HEK293 (cell line): Measurements from ENCODE around the gene CLRN1.

Experiments
- CTCF ChIP-seq: fragments of 450-650 bp; formaldehyde crosslinking; IDR thresholded peaks from 2 replicates; pipeline ENCODE4 v1.5.1; 2016; ENCODE audit warnings: missing biosample characterization, missing genetic modification characterization
- PATZ1 ChIP-seq: fragments of 450-650 bp; formaldehyde crosslinking; IDR thresholded peaks from 2 replicates; pipeline ENCODE4 v1.5.1; 2016; ENCODE audit warnings: missing biosample characterization, missing genetic modification characterization
- ZBTB48 ChIP-seq: fragments of 450-650 bp; formaldehyde crosslinking; IDR thresholded peaks from 2 replicates; pipeline ENCODE4 v1.5.1; 2016; ENCODE audit warnings: missing biosample characterization, missing genetic modification characterization
- ZNF157 ChIP-seq: fragments of 450-650 bp; formaldehyde crosslinking; IDR thresholded peaks from 2 replicates; pipeline ENCODE4 v1.5.1; 2016; ENCODE audit warnings: missing biosample characterization, missing genetic modification characterization

GRCh38 chr3:150961949-150962348 is 10.6 kb downstream of the CLRN1 start:
- TF ChIP-seq ZBTB48 (tag by site-specific recombination), result no peak
- TF ChIP-seq CTCF (tag by site-specific recombination), result no peak
- TF ChIP-seq PATZ1 (tag by site-specific recombination), result no peak
- TF ChIP-seq ZNF157, result no peak
